OCI-LY3 (cell line): ENCODE data around the gene ETV6.

Source experiments
- EZH2phosphoT487 ChIP-seq: fragments of 200-600 bp; shearing (Covaris generic); IDR thresholded peaks from 2 replicates; pipeline ENCODE4 v1.6.1; 2018; ENCODE audit warnings: antibody characterized with exemption, mixed run types, low read depth
- TF ChIP-seq, protein P1 (sequence below): fragments of 200-600, 300-600 bp; sonication (generic); IDR thresholded peaks from 2 replicates; pipeline ENCODE4 v1.5.1; 2014; ENCODE audit warnings: antibody characterized with exemption, low read length, low read depth

DNA sequence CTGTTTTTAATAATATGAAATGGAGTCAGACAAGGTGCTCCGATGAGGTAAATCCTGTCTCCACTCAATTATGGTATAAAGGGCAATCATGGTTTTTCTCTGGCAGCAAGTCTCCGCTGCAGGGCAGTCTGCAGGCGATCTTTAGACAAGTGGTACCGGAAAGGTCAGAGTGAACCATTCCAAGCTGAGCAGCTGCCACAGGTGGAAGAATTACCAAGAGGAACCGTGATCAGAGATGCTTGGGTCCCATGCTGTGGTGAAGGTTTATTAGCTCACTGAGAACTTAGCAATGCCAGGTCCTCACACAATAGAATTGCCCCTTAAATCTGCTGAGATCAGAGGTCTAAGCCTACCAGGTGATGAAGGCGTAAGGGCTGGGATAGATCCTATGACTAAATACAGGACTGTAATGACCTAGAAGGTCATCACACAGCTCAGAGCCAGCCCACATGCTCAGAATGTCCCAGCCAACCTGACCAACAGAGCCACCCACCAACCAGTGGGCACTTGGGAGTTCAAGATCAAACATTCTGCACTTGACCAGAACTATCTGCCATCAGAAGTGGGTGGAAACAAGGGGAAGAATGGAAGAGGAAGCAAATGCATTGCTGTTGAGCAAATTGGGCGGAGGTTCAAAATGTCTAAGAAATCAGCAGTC, 246.1 kb downstream of the ETV6 start:
- TF ChIP-seq, protein P1, sequence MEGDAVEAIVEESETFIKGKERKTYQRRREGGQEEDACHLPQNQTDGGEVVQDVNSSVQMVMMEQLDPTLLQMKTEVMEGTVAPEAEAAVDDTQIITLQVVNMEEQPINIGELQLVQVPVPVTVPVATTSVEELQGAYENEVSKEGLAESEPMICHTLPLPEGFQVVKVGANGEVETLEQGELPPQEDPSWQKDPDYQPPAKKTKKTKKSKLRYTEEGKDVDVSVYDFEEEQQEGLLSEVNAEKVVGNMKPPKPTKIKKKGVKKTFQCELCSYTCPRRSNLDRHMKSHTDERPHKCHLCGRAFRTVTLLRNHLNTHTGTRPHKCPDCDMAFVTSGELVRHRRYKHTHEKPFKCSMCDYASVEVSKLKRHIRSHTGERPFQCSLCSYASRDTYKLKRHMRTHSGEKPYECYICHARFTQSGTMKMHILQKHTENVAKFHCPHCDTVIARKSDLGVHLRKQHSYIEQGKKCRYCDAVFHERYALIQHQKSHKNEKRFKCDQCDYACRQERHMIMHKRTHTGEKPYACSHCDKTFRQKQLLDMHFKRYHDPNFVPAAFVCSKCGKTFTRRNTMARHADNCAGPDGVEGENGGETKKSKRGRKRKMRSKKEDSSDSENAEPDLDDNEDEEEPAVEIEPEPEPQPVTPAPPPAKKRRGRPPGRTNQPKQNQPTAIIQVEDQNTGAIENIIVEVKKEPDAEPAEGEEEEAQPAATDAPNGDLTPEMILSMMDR = no peak
- TF ChIP-seq EZH2phosphoT487 = no peak
